Osteoblast (primary cell): Measurements from ENCODE around the gene GDA. TPM values are rescaled to one million over a fixed set of nuclear protein-coding genes. Genes with fewer than 3 reads are reported as not detected.

Source experiments
- DNase-seq: peaks from one replicate; pipeline ENCODE4 v3.0.0; 2011; ENCODE audit warnings: low spot score, mixed read lengths; ENCODE audit not compliant: insufficient read length; ENCODE audit errors: missing footprints
- H2AFZ ChIP-seq: 2 replicates; pipeline ENCODE4 v1.6.0; 2011; ENCODE audit warnings: mild to moderate bottlenecking, low read length
- H3K27ac ChIP-seq: 2 replicates; pipeline ENCODE4 v1.5.1; 2011; ENCODE audit warnings: mild to moderate bottlenecking, low read depth, low read length, moderate library complexity
- H3K27me3 ChIP-seq: 2 replicates; pipeline ENCODE4 v1.6.0; 2012; ENCODE audit warnings: mild to moderate bottlenecking, control low read depth, inconsistent platforms, low read length, moderate library complexity; ENCODE audit not compliant: insufficient read depth
- H3K36me3 ChIP-seq: 2 replicates; pipeline ENCODE4 v1.5.1; 2011; ENCODE audit warnings: mild to moderate bottlenecking, low read length, control low read depth, moderate library complexity; ENCODE audit not compliant: insufficient read depth
- H3K4me1 ChIP-seq: 2 replicates; pipeline ENCODE4 v1.5.1; 2011; ENCODE audit warnings: mild to moderate bottlenecking, low read length, control low read depth, moderate library complexity; ENCODE audit not compliant: insufficient read depth
- H3K4me2 ChIP-seq: 2 replicates; pipeline ENCODE4 v1.6.0; 2011; ENCODE audit warnings: mild to moderate bottlenecking, low read length; ENCODE audit not compliant: insufficient read depth
- H3K4me3 ChIP-seq: fragments of 200-600 bp; sonication (generic); 3 replicates; pipeline ENCODE4 v1.5.1; 2012; ENCODE audit warnings: mild to moderate bottlenecking, low read length, inconsistent platforms; ENCODE audit not compliant: insufficient read depth
- H3K79me2 ChIP-seq: 2 replicates; pipeline ENCODE4 v1.6.0; 2012; ENCODE audit warnings: mild to moderate bottlenecking, low read length, control low read depth, inconsistent platforms; ENCODE audit not compliant: insufficient read depth
- H3K9me3 ChIP-seq: 2 replicates; pipeline ENCODE4 v1.5.1; 2011; ENCODE audit warnings: low read depth, low read length, control low read depth
- H4K20me1 ChIP-seq: 2 replicates; pipeline ENCODE4 v1.6.0; 2012; ENCODE audit warnings: mild to moderate bottlenecking, low read length, control low read depth; ENCODE audit not compliant: insufficient read depth
- CTCF ChIP-seq: IDR thresholded peaks from 2 replicates; pipeline ENCODE4 v1.5.1; 2011; ENCODE audit warnings: mild to moderate bottlenecking, low read depth, low read length, moderate library complexity; ENCODE audit errors: extremely low read depth
- total RNA-seq: library from RNA; depleted of rRNA; stranded (reverse); fragments of >200 nt; gene quantifications from 2 replicates; pipeline ENCODE4 v1.2.3, GENCODE V29; 2012

GDA gene
- total RNA-seq, 1 donor, result not detected

- H3K27me3 ChIP-seq, result no peaks in the 10 kb centered on the region
- H3K79me2 ChIP-seq, result no peaks in the 10 kb centered on the region
- no peaks in the 10 kb centered on the region for H3K9me3 ChIP-seq
- no peaks in the 10 kb centered on the region for H3K4me1 ChIP-seq
- no peaks in the 10 kb centered on the region for H3K36me3 ChIP-seq
- no peak overlapping the region for H3K27ac ChIP-seq
- no peak for DNase-seq
- H3K4me3 ChIP-seq, result no peak overlapping the region
- TF ChIP-seq CTCF, result no peak
- no peak overlapping the region for H3K4me2 ChIP-seq
- H2AFZ ChIP-seq, result no peak overlapping the region
- no peaks in the 10 kb centered on the region for H4K20me1 ChIP-seq
These were observed 71.3 kb downstream of the GDA start for GRCh38 chr9:72220589-72220988.

DNA sequence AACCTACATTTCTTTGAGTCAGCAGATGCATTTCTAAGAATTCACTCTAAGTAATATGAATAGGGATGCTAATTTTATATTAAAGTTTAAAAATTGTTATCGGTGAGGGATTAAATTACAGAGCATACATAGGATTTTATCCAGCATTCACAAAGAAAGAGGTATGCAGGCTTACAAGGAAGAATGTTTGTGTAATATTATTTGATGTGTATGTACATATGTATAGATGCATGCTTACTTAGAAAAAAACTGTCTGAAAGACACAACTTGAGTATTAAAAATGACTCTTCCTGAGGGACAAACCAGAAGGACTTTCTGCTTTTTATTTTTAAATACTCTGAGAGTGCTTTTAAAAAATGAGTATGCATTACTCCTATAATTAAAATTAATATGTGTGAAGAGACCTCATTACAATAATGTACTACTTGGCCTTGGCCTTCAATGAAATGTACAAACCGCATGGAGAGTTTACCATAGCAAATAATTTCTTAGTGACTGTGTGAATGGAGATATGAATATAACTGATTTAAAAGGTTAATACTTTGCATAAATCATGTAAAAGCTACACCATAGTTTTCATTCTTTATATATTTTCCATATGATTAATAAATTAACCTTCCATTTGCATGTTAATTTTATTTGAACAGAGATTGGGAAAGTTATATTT is 77.0 kb downstream of the GDA start:
- Histone ChIP-seq H3K36me3 (no peaks in the 10 kb centered on the region), H3K27me3 (no peaks in the 10 kb centered on the region), H3K27ac (no peak overlapping the region), H3K79me2 (no peaks in the 10 kb centered on the region), H3K4me1 (no peaks in the 10 kb centered on the region), H4K20me1 (no peaks in the 10 kb centered on the region), H3K4me2 (no peak overlapping the region), H3K9me3 (no peaks in the 10 kb centered on the region), H2AFZ (no peak overlapping the region), H3K4me3 (no peak overlapping the region)
- no peak for TF ChIP-seq CTCF
- no peak for DNase-seq

DNA sequence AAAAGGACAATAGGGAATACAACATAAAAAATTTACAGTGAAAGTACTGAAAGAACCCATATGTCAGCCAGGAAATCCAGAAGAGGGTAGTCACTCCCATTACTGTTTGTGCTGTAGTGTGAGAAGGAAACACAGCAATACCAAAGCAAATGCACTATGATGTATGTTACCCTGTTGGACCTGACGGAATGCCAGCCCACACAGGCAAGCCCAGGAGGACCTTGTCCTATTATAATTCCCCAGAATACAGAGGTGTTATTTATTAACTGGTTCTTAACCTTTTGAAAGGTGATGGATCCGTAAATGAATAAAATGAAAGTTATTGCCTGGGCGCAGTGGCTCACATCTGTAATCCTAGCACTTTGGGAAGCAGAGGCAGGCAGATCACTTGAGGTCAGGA is 79.0 kb downstream of the GDA start:
- H3K4me2 ChIP-seq, result no peak overlapping the region
- H3K79me2 ChIP-seq, result no peaks in the 10 kb centered on the region
- H3K9me3 ChIP-seq, result no peaks in the 10 kb centered on the region
- no peaks in the 10 kb centered on the region for H3K4me1 ChIP-seq
- H3K27me3 ChIP-seq, result no peaks in the 10 kb centered on the region
- H4K20me1 ChIP-seq, result no peaks in the 10 kb centered on the region
- no peak for DNase-seq
- H3K27ac ChIP-seq, result no peak overlapping the region
- no peak overlapping the region for H2AFZ ChIP-seq
- H3K36me3 ChIP-seq, result no peaks in the 10 kb centered on the region
- no peak for TF ChIP-seq CTCF
- H3K4me3 ChIP-seq, result no peak overlapping the region

DNA sequence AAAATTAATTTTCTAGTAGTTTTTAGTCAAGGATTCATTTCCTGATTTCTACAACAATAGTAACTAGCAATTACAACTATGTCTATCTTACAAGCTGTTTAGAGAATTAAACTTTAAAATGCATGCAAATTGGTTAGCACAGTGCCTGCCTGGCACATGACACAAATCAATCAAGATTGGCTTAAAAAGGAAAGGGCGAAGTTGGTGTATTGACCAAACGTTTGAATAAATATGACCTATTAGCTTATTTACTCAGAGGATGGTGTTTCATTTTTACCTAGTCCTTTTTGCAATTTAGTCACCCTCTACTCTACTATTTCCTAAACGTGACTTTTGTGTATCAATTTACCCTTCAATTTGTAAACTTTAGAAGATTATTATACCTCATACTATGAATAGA is 83.5 kb downstream of the GDA start:
- Histone ChIP-seq H2AFZ (no peak overlapping the region), H3K4me2 (no peak overlapping the region), H3K4me3 (no peak overlapping the region), H3K4me1 (no peaks in the 10 kb centered on the region), H3K27ac (no peak overlapping the region), H4K20me1 (no peaks in the 10 kb centered on the region), H3K27me3 (no peaks in the 10 kb centered on the region), H3K9me3 (no peaks in the 10 kb centered on the region), H3K36me3 (no peaks in the 10 kb centered on the region), H3K79me2 (no peaks in the 10 kb centered on the region)
- no peak for DNase-seq
- no peak for TF ChIP-seq CTCF
